ENCODE results near the gene GALNT10.

Gene GALNT10

DNA sequence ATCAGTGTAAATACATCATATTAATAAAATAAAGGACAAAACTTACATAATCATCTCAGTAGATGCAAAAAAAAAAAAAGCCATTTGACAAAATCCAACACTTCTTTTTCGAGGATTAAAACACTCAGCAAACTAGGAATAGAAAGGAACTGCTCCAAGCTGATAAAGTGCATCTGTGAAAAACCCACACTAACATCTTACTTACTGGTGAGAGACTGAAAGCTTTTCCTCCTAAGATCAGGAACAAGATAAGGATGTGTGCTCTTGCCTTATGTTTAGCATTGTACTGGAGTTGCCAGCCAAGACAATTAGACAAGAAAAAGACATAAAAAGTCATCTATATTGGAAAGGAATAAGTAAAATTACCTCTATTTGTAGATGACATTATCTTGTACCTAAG, 135.0 kb downstream of the GALNT10 start:
- peak; percentile 18 for DNase-seq
- no peak overlapping the region for H3K9ac ChIP-seq (ENCODE audit: low read length)
- H3K23ac ChIP-seq (ENCODE audit: low read length): no peak overlapping the region
- no peaks in the 10 kb centered on the region for H3K36me3 ChIP-seq (ENCODE audit: control insufficient read depth, insufficient read depth, low read length)
- H3K79me1 ChIP-seq (ENCODE audit: low read length): no peaks in the 10 kb centered on the region
- no peak overlapping the region for H4K8ac ChIP-seq (ENCODE audit: low read depth, low read length)
- no peak overlapping the region for H3K4ac ChIP-seq (ENCODE audit: low read depth, low read length)
- WGBS (ENCODE audit: extremely low coverage, insufficient coverage, low lambda C conversion rate): no CpG with 5 or more reads among the region's 1 CpG
- no peak overlapping the region for H3K4me2 ChIP-seq (ENCODE audit: low read length)
- H3K79me2 ChIP-seq (ENCODE audit: control insufficient read depth, insufficient read depth, low read length): no peaks in the 10 kb centered on the region
- no peak overlapping the region for H2BK15ac ChIP-seq (replicated peaks; ENCODE audit: low read depth)
- H3K4me3 ChIP-seq (ENCODE audit: low read length): no peak overlapping the region
- no peak overlapping the region for H3K27ac ChIP-seq (ENCODE audit: low read depth, low read length)
- no peak overlapping the region for H3K18ac ChIP-seq (ENCODE audit: low read length)
- H2BK120ac ChIP-seq (ENCODE audit: low read depth, low read length): no peak overlapping the region
- no peak overlapping the region for H3K56ac ChIP-seq (ENCODE audit: low read length)
- no peak overlapping the region for H2AK5ac ChIP-seq (ENCODE audit: low read length)
- H2BK5ac ChIP-seq (ENCODE audit: low read length): no peak overlapping the region
- H3K4me1 ChIP-seq (ENCODE audit: control insufficient read depth, low read depth, low read length): no peaks in the 10 kb centered on the region
- H3K27me3 ChIP-seq (ENCODE audit: insufficient read depth, low read length, poor library complexity): no peaks in the 10 kb centered on the region
- no peak overlapping the region for H4K5ac ChIP-seq (ENCODE audit: low read length)

DNA sequence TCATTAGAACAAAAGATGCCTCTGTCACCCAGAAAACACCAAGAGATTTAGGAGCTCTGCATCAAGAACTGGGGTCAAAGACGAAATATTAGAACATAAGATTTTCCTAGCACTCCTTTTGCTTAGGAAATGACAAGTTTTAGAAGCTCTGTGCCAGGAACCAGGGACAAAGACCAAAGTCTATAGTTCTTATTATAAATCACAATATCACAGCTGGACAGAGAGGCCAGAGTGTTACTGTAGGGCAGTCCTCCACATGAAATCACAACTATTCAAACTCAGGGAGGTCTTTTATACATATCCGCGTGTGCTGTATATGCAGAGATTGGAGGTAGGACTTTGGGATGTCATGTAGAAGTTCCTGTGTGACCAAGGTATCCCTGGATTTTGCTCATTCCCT, 138.5 kb downstream of the GALNT10 start:
- H2BK5ac ChIP-seq (ENCODE audit: low read length): no peak overlapping the region
- no CpG with 5 or more reads among the region's 3 CpGs for WGBS (ENCODE audit: extremely low coverage, insufficient coverage, low lambda C conversion rate)
- H4K5ac ChIP-seq (ENCODE audit: low read length): no peak overlapping the region
- H3K9ac ChIP-seq (ENCODE audit: low read length): no peak overlapping the region
- no peak overlapping the region for H3K27ac ChIP-seq (ENCODE audit: low read depth, low read length)
- H3K79me2 ChIP-seq (ENCODE audit: control insufficient read depth, insufficient read depth, low read length): no peaks in the 10 kb centered on the region
- DNase-seq: no peak
- no peak overlapping the region for H3K23ac ChIP-seq (ENCODE audit: low read length)
- H2BK15ac ChIP-seq (replicated peaks; ENCODE audit: low read depth): no peak overlapping the region
- no peak overlapping the region for H3K18ac ChIP-seq (ENCODE audit: low read length)
- no peak overlapping the region for H3K4ac ChIP-seq (ENCODE audit: low read depth, low read length)
- H4K8ac ChIP-seq (ENCODE audit: low read depth, low read length): no peak overlapping the region
- H2BK120ac ChIP-seq (ENCODE audit: low read depth, low read length): no peak overlapping the region
- no peaks in the 10 kb centered on the region for H3K4me1 ChIP-seq (ENCODE audit: control insufficient read depth, low read depth, low read length)
- H3K27me3 ChIP-seq (ENCODE audit: insufficient read depth, low read length, poor library complexity): no peaks in the 10 kb centered on the region
- no peak overlapping the region for H3K56ac ChIP-seq (ENCODE audit: low read length)
- H3K4me3 ChIP-seq (ENCODE audit: low read length): no peak overlapping the region
- no peaks in the 10 kb centered on the region for H3K36me3 ChIP-seq (ENCODE audit: control insufficient read depth, insufficient read depth, low read length)
- no peaks in the 10 kb centered on the region for H3K79me1 ChIP-seq (ENCODE audit: low read length)
- no peak overlapping the region for H3K4me2 ChIP-seq (ENCODE audit: low read length)
- H2AK5ac ChIP-seq (ENCODE audit: low read length): no peak overlapping the region

DNA sequence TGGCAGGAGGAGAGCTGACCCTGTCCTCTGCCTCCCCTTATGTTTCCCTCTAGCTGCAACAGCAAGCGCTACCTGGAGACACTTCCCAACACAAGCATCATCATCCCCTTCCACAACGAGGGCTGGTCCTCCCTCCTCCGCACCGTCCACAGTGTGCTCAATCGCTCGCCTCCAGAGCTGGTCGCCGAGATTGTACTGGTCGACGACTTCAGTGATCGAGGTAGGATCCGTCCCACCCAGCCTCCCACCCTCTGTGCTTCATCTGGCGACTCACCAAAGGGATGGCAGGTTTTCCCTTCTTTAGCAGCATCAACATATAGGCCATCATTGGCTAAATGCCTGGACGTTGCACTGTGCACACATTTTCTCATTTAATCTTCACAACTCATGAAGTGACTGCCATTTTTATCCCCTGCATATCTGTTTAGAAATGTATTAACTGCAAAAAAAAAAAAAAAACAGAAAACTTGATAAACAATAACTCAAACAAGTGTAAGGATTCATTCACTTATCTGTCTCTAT, 139.0 kb downstream of the GALNT10 start:
- H3K79me1 ChIP-seq (ENCODE audit: low read length): no peaks in the 10 kb centered on the region
- H3K36me3 ChIP-seq (ENCODE audit: control insufficient read depth, insufficient read depth, low read length): no peaks in the 10 kb centered on the region
- H2BK120ac ChIP-seq (ENCODE audit: low read depth, low read length): no peak overlapping the region
- H3K18ac ChIP-seq (ENCODE audit: low read length): no peak overlapping the region
- no peak overlapping the region for H3K23ac ChIP-seq (ENCODE audit: low read length)
- no peak for DNase-seq
- no peak overlapping the region for H2AK5ac ChIP-seq (ENCODE audit: low read length)
- no peak overlapping the region for H3K4ac ChIP-seq (ENCODE audit: low read depth, low read length)
- no peak overlapping the region for H3K4me2 ChIP-seq (ENCODE audit: low read length)
- H3K27me3 ChIP-seq (ENCODE audit: insufficient read depth, low read length, poor library complexity): no peaks in the 10 kb centered on the region
- H4K5ac ChIP-seq (ENCODE audit: low read length): no peak overlapping the region
- H3K4me3 ChIP-seq (ENCODE audit: low read length): no peak overlapping the region
- H3K27ac ChIP-seq (ENCODE audit: low read depth, low read length): no peak overlapping the region
- no CpG with 5 or more reads among the region's 14 CpGs for WGBS (ENCODE audit: extremely low coverage, insufficient coverage, low lambda C conversion rate)
- H3K79me2 ChIP-seq (ENCODE audit: control insufficient read depth, insufficient read depth, low read length): no peaks in the 10 kb centered on the region
- no peak overlapping the region for H3K9ac ChIP-seq (ENCODE audit: low read length)
- H2BK5ac ChIP-seq (ENCODE audit: low read length): no peak overlapping the region
- H3K56ac ChIP-seq (ENCODE audit: low read length): no peak overlapping the region
- H3K4me1 ChIP-seq (ENCODE audit: control insufficient read depth, low read depth, low read length): no peaks in the 10 kb centered on the region
- H2BK15ac ChIP-seq (replicated peaks; ENCODE audit: low read depth): no peak overlapping the region
- no peak overlapping the region for H4K8ac ChIP-seq (ENCODE audit: low read depth, low read length)

DNA sequence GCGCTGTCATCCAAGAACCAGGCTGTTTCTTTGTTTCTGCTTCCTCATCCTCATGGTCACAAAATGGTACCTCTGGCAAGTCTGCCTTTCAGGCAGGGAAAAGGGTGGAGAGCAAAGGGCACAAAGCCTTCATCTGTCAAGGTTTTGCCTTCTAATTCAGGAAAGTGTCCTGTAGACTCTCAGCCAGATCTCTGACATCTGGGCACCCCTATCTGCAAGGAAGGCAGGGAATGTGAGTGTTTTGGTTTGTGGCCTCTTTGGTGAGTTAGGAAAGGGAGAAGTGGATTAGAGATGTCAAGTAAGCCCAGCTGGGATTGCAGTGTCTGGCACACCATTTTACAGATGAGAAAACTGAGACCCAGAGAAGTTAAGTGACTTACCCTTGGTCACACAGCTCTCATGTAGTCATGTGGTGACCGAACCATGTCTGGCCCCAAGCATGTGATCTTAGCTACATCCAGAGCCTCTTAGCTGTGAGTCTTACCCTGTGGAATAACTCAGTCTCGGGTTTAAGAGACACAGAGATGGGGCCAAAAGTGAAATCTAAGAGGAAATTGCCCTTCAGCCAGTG, 139.6 kb downstream of the GALNT10 start:
- H3K79me2 ChIP-seq (ENCODE audit: control insufficient read depth, insufficient read depth, low read length): no peaks in the 10 kb centered on the region
- H3K4me3 ChIP-seq (ENCODE audit: low read length): no peak overlapping the region
- no peak overlapping the region for H3K4ac ChIP-seq (ENCODE audit: low read depth, low read length)
- no CpG with 5 or more reads among the region's 3 CpGs for WGBS (ENCODE audit: extremely low coverage, insufficient coverage, low lambda C conversion rate)
- H4K5ac ChIP-seq (ENCODE audit: low read length): no peak overlapping the region
- H3K4me2 ChIP-seq (ENCODE audit: low read length): no peak overlapping the region
- no peak overlapping the region for H3K56ac ChIP-seq (ENCODE audit: low read length)
- no peak overlapping the region for H4K8ac ChIP-seq (ENCODE audit: low read depth, low read length)
- H3K4me1 ChIP-seq (ENCODE audit: control insufficient read depth, low read depth, low read length): no peaks in the 10 kb centered on the region
- no peak for DNase-seq
- no peak overlapping the region for H2BK15ac ChIP-seq (replicated peaks; ENCODE audit: low read depth)
- H3K9ac ChIP-seq (ENCODE audit: low read length): no peak overlapping the region
- H2BK120ac ChIP-seq (ENCODE audit: low read depth, low read length): no peak overlapping the region
- no peaks in the 10 kb centered on the region for H3K79me1 ChIP-seq (ENCODE audit: low read length)
- no peak overlapping the region for H3K23ac ChIP-seq (ENCODE audit: low read length)
- no peak overlapping the region for H2AK5ac ChIP-seq (ENCODE audit: low read length)
- no peak overlapping the region for H3K27ac ChIP-seq (ENCODE audit: low read depth, low read length)
- H2BK5ac ChIP-seq (ENCODE audit: low read length): no peak overlapping the region
- H3K18ac ChIP-seq (ENCODE audit: low read length): no peak overlapping the region
- no peaks in the 10 kb centered on the region for H3K27me3 ChIP-seq (ENCODE audit: insufficient read depth, low read length, poor library complexity)
- no peaks in the 10 kb centered on the region for H3K36me3 ChIP-seq (ENCODE audit: control insufficient read depth, insufficient read depth, low read length)

DNA sequence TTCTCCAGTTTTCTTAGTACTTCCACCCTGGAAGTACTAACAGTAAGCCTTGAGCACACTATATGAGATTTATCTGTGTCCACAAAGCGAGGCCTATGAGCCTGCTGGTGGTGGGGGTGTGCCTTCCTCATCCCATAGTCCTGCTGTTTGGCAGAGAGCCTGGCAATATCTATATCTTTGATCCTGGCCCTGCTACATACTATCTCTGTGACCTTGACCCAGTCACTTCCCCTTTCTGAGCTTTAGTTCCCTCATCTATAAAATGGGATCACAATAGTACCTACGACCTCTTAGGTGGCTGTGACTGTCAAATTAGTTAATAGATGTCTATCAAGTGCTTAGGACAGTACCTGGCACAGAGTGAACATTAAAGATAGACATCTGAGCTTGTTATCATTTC, 140.7 kb downstream of the GALNT10 start:
- H4K5ac ChIP-seq (ENCODE audit: low read length): no peak overlapping the region
- no peaks in the 10 kb centered on the region for H3K36me3 ChIP-seq (ENCODE audit: control insufficient read depth, insufficient read depth, low read length)
- H3K4ac ChIP-seq (ENCODE audit: low read depth, low read length): no peak overlapping the region
- no peak overlapping the region for H3K27ac ChIP-seq (ENCODE audit: low read depth, low read length)
- no peak overlapping the region for H2BK15ac ChIP-seq (replicated peaks; ENCODE audit: low read depth)
- no peak overlapping the region for H3K4me3 ChIP-seq (ENCODE audit: low read length)
- no peak overlapping the region for H2AK5ac ChIP-seq (ENCODE audit: low read length)
- no peaks in the 10 kb centered on the region for H3K4me1 ChIP-seq (ENCODE audit: control insufficient read depth, low read depth, low read length)
- no peak overlapping the region for H3K23ac ChIP-seq (ENCODE audit: low read length)
- no peak overlapping the region for H3K18ac ChIP-seq (ENCODE audit: low read length)
- no peak overlapping the region for H3K56ac ChIP-seq (ENCODE audit: low read length)
- no peaks in the 10 kb centered on the region for H3K79me1 ChIP-seq (ENCODE audit: low read length)
- H3K9ac ChIP-seq (ENCODE audit: low read length): no peak overlapping the region
- no peaks in the 10 kb centered on the region for H3K27me3 ChIP-seq (ENCODE audit: insufficient read depth, low read length, poor library complexity)
- no peak overlapping the region for H2BK120ac ChIP-seq (ENCODE audit: low read depth, low read length)
- H4K8ac ChIP-seq (ENCODE audit: low read depth, low read length): no peak overlapping the region
- H2BK5ac ChIP-seq (ENCODE audit: low read length): no peak overlapping the region
- no peak overlapping the region for H3K4me2 ChIP-seq (ENCODE audit: low read length)
- no peak for DNase-seq
- no CpG with 5 or more reads among the region's 2 CpGs for WGBS (ENCODE audit: extremely low coverage, insufficient coverage, low lambda C conversion rate)
- no peaks in the 10 kb centered on the region for H3K79me2 ChIP-seq (ENCODE audit: control insufficient read depth, insufficient read depth, low read length)

DNA sequence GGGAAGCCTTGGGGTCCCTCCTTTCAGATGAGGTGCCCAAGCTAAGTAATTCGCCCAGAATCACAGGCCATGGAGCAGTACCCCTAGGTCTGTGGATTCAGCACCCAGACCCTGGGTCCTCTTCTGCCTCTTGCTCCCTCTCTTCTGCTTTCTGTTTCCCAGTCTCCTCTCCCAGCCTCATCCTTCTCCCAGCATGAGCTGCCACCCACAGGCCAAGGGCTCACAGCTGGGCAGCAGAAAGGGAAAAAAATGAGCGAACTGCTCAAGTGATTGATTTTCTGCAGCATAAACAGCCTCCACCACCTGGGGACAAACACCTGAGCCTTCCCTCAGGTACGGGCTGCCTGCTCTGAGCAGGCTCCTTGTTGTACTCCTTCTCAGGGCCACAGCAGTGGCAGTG, 141.4 kb downstream of the GALNT10 start:
- WGBS (ENCODE audit: extremely low coverage, insufficient coverage, low lambda C conversion rate): no CpG with 5 or more reads among the region's 3 CpGs
- no peak overlapping the region for H3K23ac ChIP-seq (ENCODE audit: low read length)
- no peak overlapping the region for H3K27ac ChIP-seq (ENCODE audit: low read depth, low read length)
- H3K4ac ChIP-seq (ENCODE audit: low read depth, low read length): no peak overlapping the region
- H3K36me3 ChIP-seq (ENCODE audit: control insufficient read depth, insufficient read depth, low read length): no peaks in the 10 kb centered on the region
- no peak overlapping the region for H3K18ac ChIP-seq (ENCODE audit: low read length)
- no peak overlapping the region for H3K56ac ChIP-seq (ENCODE audit: low read length)
- H3K27me3 ChIP-seq (ENCODE audit: insufficient read depth, low read length, poor library complexity): no peaks in the 10 kb centered on the region
- no peak for DNase-seq
- no peak overlapping the region for H2BK15ac ChIP-seq (replicated peaks; ENCODE audit: low read depth)
- no peak overlapping the region for H2AK5ac ChIP-seq (ENCODE audit: low read length)
- H3K79me1 ChIP-seq (ENCODE audit: low read length): no peaks in the 10 kb centered on the region
- no peaks in the 10 kb centered on the region for H3K4me1 ChIP-seq (ENCODE audit: control insufficient read depth, low read depth, low read length)
- H4K8ac ChIP-seq (ENCODE audit: low read depth, low read length): no peak overlapping the region
- no peak overlapping the region for H4K5ac ChIP-seq (ENCODE audit: low read length)
- H2BK120ac ChIP-seq (ENCODE audit: low read depth, low read length): no peak overlapping the region
- no peak overlapping the region for H3K4me3 ChIP-seq (ENCODE audit: low read length)
- H3K79me2 ChIP-seq (ENCODE audit: control insufficient read depth, insufficient read depth, low read length): no peaks in the 10 kb centered on the region
- H3K9ac ChIP-seq (ENCODE audit: low read length): no peak overlapping the region
- H3K4me2 ChIP-seq (ENCODE audit: low read length): no peak overlapping the region
- no peak overlapping the region for H2BK5ac ChIP-seq (ENCODE audit: low read length)

Data from mesendoderm (in vitro differentiated cells).